Measurements from ENCODE around the gene LCP2. TPM values are rescaled to one million over a fixed set of nuclear protein-coding genes. Genes with fewer than 3 reads are reported as not detected.

The LCP2 gene
- total RNA-seq, 4 donors from 2014 or later: 27.5 to 53.8 (median 47.3) TPM

DNA sequence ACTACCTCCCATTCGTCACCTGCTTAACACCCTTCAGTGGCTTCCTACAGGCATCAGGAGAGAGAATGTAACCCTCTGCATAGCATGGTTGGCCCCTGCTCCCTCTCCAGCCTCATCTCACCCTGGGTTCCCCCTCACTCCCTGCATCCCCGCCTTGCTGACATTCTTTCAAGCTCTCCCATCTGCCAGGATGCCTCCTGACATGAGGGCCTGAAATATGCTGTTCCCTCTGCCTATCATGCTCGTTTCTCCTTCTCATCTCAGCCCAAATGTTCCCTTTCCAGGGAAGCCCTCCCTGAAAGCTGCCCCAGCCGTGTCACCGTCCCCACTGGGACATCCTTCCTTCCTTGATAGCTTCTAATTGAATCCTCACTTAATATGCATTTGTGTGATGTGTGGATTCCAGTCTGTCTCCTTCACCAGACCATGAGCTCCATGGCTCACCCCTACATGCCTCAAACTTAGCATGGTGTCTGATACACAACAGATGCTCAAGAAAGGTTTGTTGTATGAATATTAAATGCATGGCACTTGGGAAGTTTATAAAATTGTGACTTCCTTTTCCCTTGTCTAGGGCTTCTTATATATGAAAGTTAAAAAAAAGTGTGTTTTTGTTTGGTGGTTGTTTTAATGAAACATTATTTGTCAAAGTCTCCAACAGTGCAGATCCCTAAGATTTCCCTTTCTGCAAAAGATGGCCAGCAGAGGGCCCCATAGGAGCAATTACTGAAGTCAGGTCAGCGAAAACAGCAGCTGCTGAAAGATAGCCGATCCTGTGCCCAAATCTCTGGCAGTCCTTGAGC, 72.0 kb downstream of the LCP2 start:
- Histone ChIP-seq H3K36me3 (no peaks in the 10 kb centered on the region), H3K4me3 (no peak overlapping the region), H3K4me1 (peaks cover 0 to 67% (median 21%) of the 10 kb centered on the region in 4 donors), H3K9me3 (no peaks in the 10 kb centered on the region), H3K27me3 (no peaks in the 10 kb centered on the region), H3K27ac (peak overlapping the region in 1 of 4 donors; percentile 22)
- peak; percentile 86 to 98 for DNase-seq (ENCODE audit: low spot score in 2 of 2)
- TF ChIP-seq POLR2A (IDR thresholded peaks at IDR 0.05) (no peak), EP300 (IDR thresholded peaks at IDR 0.05) (peak in 1 of 2 donors; percentile 16)
- TF ChIP-seq, protein P1, sequence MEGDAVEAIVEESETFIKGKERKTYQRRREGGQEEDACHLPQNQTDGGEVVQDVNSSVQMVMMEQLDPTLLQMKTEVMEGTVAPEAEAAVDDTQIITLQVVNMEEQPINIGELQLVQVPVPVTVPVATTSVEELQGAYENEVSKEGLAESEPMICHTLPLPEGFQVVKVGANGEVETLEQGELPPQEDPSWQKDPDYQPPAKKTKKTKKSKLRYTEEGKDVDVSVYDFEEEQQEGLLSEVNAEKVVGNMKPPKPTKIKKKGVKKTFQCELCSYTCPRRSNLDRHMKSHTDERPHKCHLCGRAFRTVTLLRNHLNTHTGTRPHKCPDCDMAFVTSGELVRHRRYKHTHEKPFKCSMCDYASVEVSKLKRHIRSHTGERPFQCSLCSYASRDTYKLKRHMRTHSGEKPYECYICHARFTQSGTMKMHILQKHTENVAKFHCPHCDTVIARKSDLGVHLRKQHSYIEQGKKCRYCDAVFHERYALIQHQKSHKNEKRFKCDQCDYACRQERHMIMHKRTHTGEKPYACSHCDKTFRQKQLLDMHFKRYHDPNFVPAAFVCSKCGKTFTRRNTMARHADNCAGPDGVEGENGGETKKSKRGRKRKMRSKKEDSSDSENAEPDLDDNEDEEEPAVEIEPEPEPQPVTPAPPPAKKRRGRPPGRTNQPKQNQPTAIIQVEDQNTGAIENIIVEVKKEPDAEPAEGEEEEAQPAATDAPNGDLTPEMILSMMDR (IDR thresholded peaks at IDR 0.05): peak; percentile 64 to 87 (median 74)
- 60 to 67% methylated on average over 7 of the region's 7 CpGs for WGBS, 2 donors

DNA sequence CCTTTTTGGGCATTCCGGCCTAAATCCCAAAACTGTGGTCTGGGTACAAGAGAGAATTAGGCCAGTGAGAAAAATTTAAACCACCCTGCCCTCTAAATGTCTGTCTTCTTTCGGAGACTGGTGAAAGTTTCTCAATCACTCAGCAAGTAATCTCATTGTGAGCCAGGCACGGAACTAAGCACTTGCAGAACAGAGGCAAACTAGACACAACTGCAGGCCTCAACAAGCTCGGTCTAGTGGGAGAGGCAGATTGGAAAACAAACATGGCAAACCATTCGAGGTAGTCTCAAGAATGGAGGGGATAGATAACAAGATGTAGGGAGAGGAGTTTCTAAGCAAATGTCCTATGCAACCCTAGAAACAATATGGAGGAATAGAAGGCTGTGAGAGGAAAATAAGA, 73.7 kb downstream of the LCP2 start:
- H3K27ac ChIP-seq: peak overlapping the region in 2 of 4 donors; percentile 60 to 78
- H3K9me3 ChIP-seq: no peaks in the 10 kb centered on the region
- TF ChIP-seq EP300 (IDR thresholded peaks at IDR 0.05): no peak
- no peak for TF ChIP-seq POLR2A (IDR thresholded peaks at IDR 0.05)
- TF ChIP-seq, protein P1 (IDR thresholded peaks at IDR 0.05): no peak
- H3K27me3 ChIP-seq: no peaks in the 10 kb centered on the region
- H3K4me3 ChIP-seq: no peak overlapping the region
- no peak for DNase-seq (ENCODE audit: low spot score in 2 of 2)
- peaks cover 0 to 64% (median 24%) of the 10 kb centered on the region in 4 donors for H3K4me1 ChIP-seq
- WGBS, 2 donors: 76 to 78% methylated on average over 5 of the region's 5 CpGs
- H3K36me3 ChIP-seq: no peaks in the 10 kb centered on the region

GRCh38 chr5:170223360-170223759, 74.2 kb downstream of the LCP2 start:
- peaks cover 0 to 59% (median 21%) of the 10 kb centered on the region in 4 donors for H3K4me1 ChIP-seq
- peak overlapping the region in 2 of 4 donors; percentile 60 to 78 for H3K27ac ChIP-seq

GRCh38 chr5:170221327-170221741, 76.2 kb downstream of the LCP2 start:
- Histone ChIP-seq H3K9me3 (no peaks in the 10 kb centered on the region), H3K27ac (peak overlapping the region; percentile 49 to 89 (median 64)), H3K27me3 (no peaks in the 10 kb centered on the region), H3K36me3 (no peaks in the 10 kb centered on the region), H3K4me3 (no peak overlapping the region), H3K4me1 (peaks cover 0 to 52% (median 21%) of the 10 kb centered on the region in 4 donors)
- peak; percentile 69 to 77 for TF ChIP-seq EP300 (IDR thresholded peaks at IDR 0.05)
- TF ChIP-seq POLR2A (IDR thresholded peaks at IDR 0.05): no peak
- TF ChIP-seq, protein P1 (IDR thresholded peaks at IDR 0.05): peak in 3 of 5 experiments; percentile 4 to 21 (median 12)
- 30 to 42% methylated on average over 6 of the region's 6 CpGs for WGBS, 2 donors
- no peak for DNase-seq (ENCODE audit: low spot score in 2 of 2)

More at GRCh38 chr5:170223360-170223759, 74.2 kb downstream of the LCP2 start:
- H3K4me3 ChIP-seq: no peak overlapping the region
- no peaks in the 10 kb centered on the region for H3K9me3 ChIP-seq
- H3K36me3 ChIP-seq: no peaks in the 10 kb centered on the region
- no peaks in the 10 kb centered on the region for H3K27me3 ChIP-seq
- DNase-seq (ENCODE audit: low spot score in 2 of 2): no peak
- no peak for TF ChIP-seq POLR2A (IDR thresholded peaks at IDR 0.05)

DNA sequence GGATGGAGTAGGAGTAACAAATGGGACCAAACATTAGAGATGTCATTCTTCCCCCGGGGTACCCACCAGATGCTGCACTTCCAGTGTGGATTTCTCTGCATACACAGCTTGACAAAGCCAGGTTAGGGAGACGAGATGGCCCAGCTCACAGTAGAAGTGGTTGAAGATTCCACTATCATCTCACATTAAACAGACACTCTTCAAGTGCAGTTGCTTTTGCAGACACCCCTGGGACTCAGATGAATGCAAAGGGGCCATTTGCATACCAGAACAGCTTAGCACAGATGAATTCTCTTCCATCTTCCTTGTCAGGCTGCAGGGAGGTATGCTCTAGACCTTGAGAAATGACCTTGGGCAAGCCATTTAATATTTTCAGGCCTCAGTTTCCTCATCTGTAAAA, 77.4 kb downstream of the LCP2 start:
- H3K9me3 ChIP-seq: no peaks in the 10 kb centered on the region
- H3K4me3 ChIP-seq: no peak overlapping the region
- no peaks in the 10 kb centered on the region for H3K27me3 ChIP-seq
- WGBS, 2 donors: 89 to 94% methylated on average over 2 of the region's 2 CpGs
- TF ChIP-seq, protein P1 (IDR thresholded peaks at IDR 0.05): no peak
- TF ChIP-seq EP300 (IDR thresholded peaks at IDR 0.05) (no peak), POLR2A (IDR thresholded peaks at IDR 0.05) (no peak)
- peaks cover 0 to 46% (median 21%) of the 10 kb centered on the region in 4 donors for H3K4me1 ChIP-seq
- no peaks in the 10 kb centered on the region for H3K36me3 ChIP-seq
- peak overlapping the region in 2 of 4 donors; percentile 24 to 78 for H3K27ac ChIP-seq
- no peak for DNase-seq (ENCODE audit: low spot score in 2 of 2)

All from tibial nerve (tissue), 4 donors.